Measurements from ENCODE around the gene RIMBP2. TPM values are rescaled to one million over a fixed set of nuclear protein-coding genes. Genes with fewer than 3 reads are reported as not detected.

The RIMBP2 gene
- total and polyA plus RNA-seq, 2 experiments from 2014 or later, result 0.31 to 0.37 TPM

GRCh38 chr12:130591736-130592135 is 124.4 kb downstream of the RIMBP2 start (continued):
- TF ChIP-seq ZNF462 (CRISPR knock-in tag; IDR thresholded peaks at IDR 0.05) (no peak), NANOG (IDR thresholded peaks at IDR 0.05; ENCODE audit: borderline replicate concordance) (no peak)

- DNase-seq (ENCODE audit: low spot score), result no peak
- no peak overlapping the region for H3K4me3 ChIP-seq
- H3K79me2 ChIP-seq (replicated peaks; ENCODE audit: insufficient read depth), result no peaks in the 10 kb centered on the region
- Mint-ChIP-seq H3K4me1 (no peaks in the 10 kb centered on the region), H3K9me3 (peaks cover 69% of the 10 kb centered on the region), H3K4me3 (no peak overlapping the region), H3K27me3 (ENCODE audit: insufficient read depth, low read depth, poor library complexity) (peaks cover 5% of the 10 kb centered on the region), H3K27ac (no peak overlapping the region), H3K36me3 (ENCODE audit: low read depth) (peaks cover 23% of the 10 kb centered on the region)
- H2AFZ ChIP-seq, result no peak overlapping the region
- no peaks in the 10 kb centered on the region for H3K36me3 ChIP-seq (ENCODE audit: insufficient read depth)
- H3K9me2 ChIP-seq (ENCODE audit: insufficient read depth), result no peaks in the 10 kb centered on the region
- H3K4me2 ChIP-seq, result no peak overlapping the region
- no peaks in the 10 kb centered on the region for H3K4me1 ChIP-seq (ENCODE audit: insufficient read depth)
- no peaks in the 10 kb centered on the region for H3F3A ChIP-seq (replicated peaks; ENCODE audit: low read depth)
- no peaks in the 10 kb centered on the region for H4K20me1 ChIP-seq (replicated peaks; ENCODE audit: insufficient read depth)
- no peaks in the 10 kb centered on the region for H3K27me3 ChIP-seq (ENCODE audit: insufficient read depth)
- H3K27ac ChIP-seq (ENCODE audit: low read depth), result no peak overlapping the region
- ATAC-seq, result no peak
- TF ChIP-seq ZNF462 (CRISPR knock-in tag; IDR thresholded peaks at IDR 0.05) (no peak), NANOG (IDR thresholded peaks at IDR 0.05; ENCODE audit: borderline replicate concordance) (no peak), CREB1 (CRISPR knock-in tag; IDR thresholded peaks at IDR 0.05; ENCODE audit: low read depth) (no peak), EZH2phosphoT487 (IDR thresholded peaks at IDR 0.05; ENCODE audit: unreplicated experiment) (no peak), CTCF (conservative IDR thresholded peaks at IDR 0.05; ENCODE audit: low read depth in 2 of 2) (no peak)
Measured at GRCh38 chr12:130590685-130591084, 125.4 kb downstream of the RIMBP2 start.
